Kidney (tissue), 14 donors: ENCODE measurements around the gene RPL13. TPM values are rescaled to one million over a fixed set of nuclear protein-coding genes. Genes with fewer than 3 reads are reported as not detected.

Experiments
- DNase-seq, 5 donors: peaks; one replicate each; pipeline ENCODE4 v3.0.0-alpha.2; 2013 to 2020
- FAIRE-seq: peaks from 2 replicates; lab custom pipeline; 2012; peaks lifted over from hg19 to GRCh38; lab: Jason Lieb, UNC
- H3K27ac ChIP-seq, 2 donors: one replicate each; pipeline ENCODE4 v1.7.0; 2013; ENCODE audit warnings: low read depth in 2 of 2, low read length in 2 of 2, inconsistent platforms in 1 of 2
- H3K27me3 ChIP-seq: one replicate; pipeline ENCODE4 v1.7.1; 2013; ENCODE audit warnings: low read length, inconsistent platforms; ENCODE audit not compliant: control insufficient read depth, insufficient read depth
- H3K36me3 ChIP-seq, 3 donors: one replicate each; pipeline versions ENCODE4 v1.7.0 to v1.7.1; 2013; ENCODE audit warnings: low read length in 3 of 3, control low read depth in 1 of 3, inconsistent platforms in 1 of 3; ENCODE audit not compliant: insufficient read depth in 3 of 3, control insufficient read depth in 2 of 3
- H3K4me1 ChIP-seq, 3 donors: one replicate each; pipeline versions ENCODE4 v1.7.0 to v1.7.1; 2013; ENCODE audit warnings: low read length in 3 of 3, inconsistent platforms in 1 of 3, low read depth in 1 of 3; ENCODE audit not compliant: control insufficient read depth in 2 of 3, insufficient read depth in 2 of 3
- H3K4me3 ChIP-seq, 3 donors: one replicate each; pipeline versions ENCODE4 v1.7.0 to v1.8.1; 2013; ENCODE audit warnings: low read length in 3 of 3, control low read depth in 1 of 3, inconsistent platforms in 1 of 3
- H3K9ac ChIP-seq, 3 donors: one replicate each; pipeline versions ENCODE4 v1.7.0 to v1.7.1; 2013; ENCODE audit warnings: low read length in 3 of 3, control low read depth in 1 of 3, inconsistent platforms in 1 of 3
- H3K9me3 ChIP-seq, 3 donors: one replicate each; pipeline versions ENCODE4 v1.7.0 to v1.7.1; 2013; ENCODE audit warnings: low read length in 3 of 3, control low read depth in 1 of 3, inconsistent platforms in 1 of 3; ENCODE audit not compliant: control insufficient read depth in 2 of 3, insufficient read depth in 1 of 3
- intact Hi-C: fragments of 100-400 bp; cut with DNase I; formaldehyde crosslinking; loops from one replicate; pipeline ENCODE4 v1.11.1; 2022
- polyA plus RNA-seq: library from polyadenylated mRNA; stranded (reverse); fragments of 350-450 nt; fragmentation: Illumina TruSeq; extraction: RNeasy Lipid Tissue Mini Kit (QIAGEN cat#74804); gene quantifications from one replicate; pipeline ENCODE4 v1.2.3, GENCODE V29; 2014; ENCODE audit warnings: low read depth, low replicate concordance; ENCODE audit not compliant: insufficient read depth
- total RNA-seq: library from RNA; stranded (reverse); fragmentation: NEBNext Ultra II Directional; extraction: Animal tissue kit (Norgen Biotek cat#: 25700); gene quantifications from one replicate; pipeline ENCODE4 v1.2.1, GENCODE V29; 2021
- TF ChIP-seq, protein P1 (sequence below): IDR thresholded peaks from 3 replicates; pipeline ENCODE4 v1.5.1; 2012; ENCODE audit warnings: mild to moderate bottlenecking, moderate library complexity, borderline replicate concordance; ENCODE audit not compliant: insufficient read depth; ENCODE audit errors: extremely low read depth
- donor health status: control.
- donor health status: control.
- donor health status: control.
- donor health status: control.
- donor health status: control.
- donor health status: DM: yes; HTN: yes; CAD: no.
- donor health status: Normal renal cell carcinoma (clear cell type).

Gene RPL13
- total and polyA plus RNA-seq, 2 donors from 2014 or later, result 1,694 to 3,146 TPM

GRCh38 chr16:89536886-89537548, 23.5 kb upstream of the RPL13 start:
- Histone ChIP-seq H3K9ac (no peak overlapping the region), H3K36me3 (peaks cover 3 to 33% (median 24%) of the 10 kb centered on the region in 3 donors), H3K4me3 (no peak overlapping the region), H3K9me3 (no peaks in the 10 kb centered on the region), H3K27ac (no peak overlapping the region), H3K27me3 (no peaks in the 10 kb centered on the region), H3K4me1 (peaks cover 0 to 7% (median 0%) of the 10 kb centered on the region in 3 donors)
- DNase-seq, result no peak
- TF ChIP-seq, protein P1, sequence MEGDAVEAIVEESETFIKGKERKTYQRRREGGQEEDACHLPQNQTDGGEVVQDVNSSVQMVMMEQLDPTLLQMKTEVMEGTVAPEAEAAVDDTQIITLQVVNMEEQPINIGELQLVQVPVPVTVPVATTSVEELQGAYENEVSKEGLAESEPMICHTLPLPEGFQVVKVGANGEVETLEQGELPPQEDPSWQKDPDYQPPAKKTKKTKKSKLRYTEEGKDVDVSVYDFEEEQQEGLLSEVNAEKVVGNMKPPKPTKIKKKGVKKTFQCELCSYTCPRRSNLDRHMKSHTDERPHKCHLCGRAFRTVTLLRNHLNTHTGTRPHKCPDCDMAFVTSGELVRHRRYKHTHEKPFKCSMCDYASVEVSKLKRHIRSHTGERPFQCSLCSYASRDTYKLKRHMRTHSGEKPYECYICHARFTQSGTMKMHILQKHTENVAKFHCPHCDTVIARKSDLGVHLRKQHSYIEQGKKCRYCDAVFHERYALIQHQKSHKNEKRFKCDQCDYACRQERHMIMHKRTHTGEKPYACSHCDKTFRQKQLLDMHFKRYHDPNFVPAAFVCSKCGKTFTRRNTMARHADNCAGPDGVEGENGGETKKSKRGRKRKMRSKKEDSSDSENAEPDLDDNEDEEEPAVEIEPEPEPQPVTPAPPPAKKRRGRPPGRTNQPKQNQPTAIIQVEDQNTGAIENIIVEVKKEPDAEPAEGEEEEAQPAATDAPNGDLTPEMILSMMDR, result no peak
- intact Hi-C loops, result no loop called here
- no peak for FAIRE-seq

- no peak overlapping the region for H3K27ac ChIP-seq
- no peak overlapping the region for H3K9ac ChIP-seq
- TF ChIP-seq, protein P1, result no peak
- peaks cover 3 to 37% (median 24%) of the 10 kb centered on the region in 3 donors for H3K36me3 ChIP-seq
- DNase-seq (no peak), FAIRE-seq (no peak)
- intact Hi-C loops, result no loop called here
- H3K4me1 ChIP-seq, result peaks cover 0 to 7% (median 0%) of the 10 kb centered on the region in 3 donors
- no peak overlapping the region for H3K4me3 ChIP-seq
- H3K9me3 ChIP-seq, result no peaks in the 10 kb centered on the region
- H3K27me3 ChIP-seq, result no peaks in the 10 kb centered on the region
Measured at GRCh38 chr16:89537549-89537925, 22.9 kb upstream of the RPL13 start.

GRCh38 chr16:89538286-89538685, 22.2 kb upstream of the RPL13 start:
- no peak overlapping the region for H3K9ac ChIP-seq
- FAIRE-seq, result no peak
- H3K4me1 ChIP-seq, result peaks cover 0 to 7% (median 0%) of the 10 kb centered on the region in 3 donors
- no peak overlapping the region for H3K27ac ChIP-seq
- H3K9me3 ChIP-seq, result no peaks in the 10 kb centered on the region
- no peak overlapping the region for H3K4me3 ChIP-seq
- DNase-seq, result no peak
- TF ChIP-seq, protein P1, result no peak
- H3K27me3 ChIP-seq, result no peaks in the 10 kb centered on the region
- H3K36me3 ChIP-seq, result peaks cover 3 to 34% (median 24%) of the 10 kb centered on the region in 3 donors
- intact Hi-C loops, result no loop called here
